Measurements from ENCODE around the gene ZNF511.

- TF ChIP-seq ZBTB8A (IDR thresholded peaks at IDR 0.05; ENCODE audit: partially characterized antibody): no peak
- TF ChIP-seq TEAD4 (IDR thresholded peaks at IDR 0.05; ENCODE audit: low read length): no peak
- TF ChIP-seq TEAD4 (CRISPR knock-in tag; IDR thresholded peaks at IDR 0.05; ENCODE audit: borderline replicate concordance): no peak
- no peak for TF ChIP-seq POLR2AphosphoS5 (IDR thresholded peaks at IDR 0.05; ENCODE audit: control insufficient read depth, insufficient read depth, low read depth, low read length)
- TF ChIP-seq ZBTB43 (CRISPR knock-in tag; IDR thresholded peaks at IDR 0.05): no peak
- no peak for TF ChIP-seq SMAD1 (IDR thresholded peaks at IDR 0.05; ENCODE audit: low read depth, low read length, partially characterized antibody)
- TF ChIP-seq POLR2A (conservative IDR thresholded peaks at IDR 0.05): no peak
- no peak for TF ChIP-seq KLF1 (tag; IDR thresholded peaks at IDR 0.05)
- TF ChIP-seq BRD4 (IDR thresholded peaks at IDR 0.05): no peak
- TF ChIP-seq CHD2 (IDR thresholded peaks at IDR 0.05; ENCODE audit: low read depth, low read length): no peak
- no peak for TF ChIP-seq CBFA2T3 (IDR thresholded peaks at IDR 0.05)
Observed at GRCh38 chr10:133277993-133278576, 30.6 kb upstream of the ZNF511 start.

Measured in K562 (cell line).